PFSK-1 (cell line): ENCODE measurements around the gene NENF.

Experiments
- FOXP2 ChIP-seq: optimal IDR thresholded peaks from 2 replicates; pipeline ENCODE3; 2011; ENCODE audit warnings: borderline replicate concordance, control low read depth, inconsistent platforms; ENCODE audit not compliant: insufficient read depth; ENCODE audit errors: extremely low read length, extremely low read depth
- POLR2AphosphoS5 ChIP-seq: IDR thresholded peaks from 2 replicates; pipeline ENCODE4 v1.6.1; 2012; ENCODE audit warnings: low read depth, mild to moderate bottlenecking, control low read depth, low read length, moderate library complexity
- SIN3A ChIP-seq: IDR thresholded peaks from 2 replicates; pipeline ENCODE4 v1.6.1; 2012; ENCODE audit warnings: mild to moderate bottlenecking, low read length, moderate library complexity, borderline replicate concordance; ENCODE audit not compliant: insufficient read depth
- TAF1 ChIP-seq: IDR thresholded peaks from 2 replicates; pipeline ENCODE4 v1.6.1; 2012; ENCODE audit warnings: low read length, control low read depth, borderline replicate concordance; ENCODE audit not compliant: insufficient read depth
- TF ChIP-seq, protein P1 (sequence below), 2 experiments: IDR thresholded peaks; 2 replicates each; pipeline versions ENCODE4 v1.6.1 to v1.8.0; 2011 to 2012; ENCODE audit warnings: low read depth in 2 of 2, low read length in 2 of 2, control low read depth in 1 of 2, inconsistent platforms in 1 of 2, mild to moderate bottlenecking in 1 of 2, moderate library complexity in 1 of 2; ENCODE audit not compliant: insufficient read depth in 1 of 2

Gene NENF

DNA sequence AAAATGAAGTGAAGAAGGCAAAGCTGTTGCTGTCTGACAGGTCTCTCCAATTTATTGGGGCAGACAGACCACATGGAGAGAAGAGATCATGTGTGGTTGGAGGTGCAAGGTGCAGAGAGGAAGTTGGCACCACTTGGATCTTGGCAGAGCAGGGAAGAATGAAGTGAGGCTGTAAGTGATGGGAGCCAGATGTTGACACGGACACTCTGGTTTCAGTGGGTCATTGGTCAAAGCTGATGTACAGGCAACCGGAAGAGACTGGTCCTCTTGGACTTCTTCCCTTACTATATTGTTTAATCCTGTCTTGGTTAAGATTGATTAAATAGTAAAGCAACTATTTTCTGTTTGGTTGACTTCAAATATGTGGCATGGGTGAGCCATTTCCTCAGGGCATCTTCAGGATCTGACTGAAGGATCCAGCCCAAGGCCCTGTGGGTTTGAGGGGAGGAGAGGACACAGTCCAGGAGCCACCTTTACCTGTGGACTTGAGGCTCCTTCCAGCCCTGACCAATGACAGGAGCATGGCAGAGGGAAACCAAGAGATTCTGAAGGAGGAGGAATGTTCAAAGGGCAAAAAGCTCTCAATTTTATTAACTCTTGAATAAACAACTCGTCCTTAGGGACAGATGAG lies 49.4 kb downstream of the NENF start:
- no peak for TF ChIP-seq POLR2AphosphoS5
- TF ChIP-seq TAF1: no peak
- TF ChIP-seq FOXP2: no peak
- TF ChIP-seq, protein P1, sequence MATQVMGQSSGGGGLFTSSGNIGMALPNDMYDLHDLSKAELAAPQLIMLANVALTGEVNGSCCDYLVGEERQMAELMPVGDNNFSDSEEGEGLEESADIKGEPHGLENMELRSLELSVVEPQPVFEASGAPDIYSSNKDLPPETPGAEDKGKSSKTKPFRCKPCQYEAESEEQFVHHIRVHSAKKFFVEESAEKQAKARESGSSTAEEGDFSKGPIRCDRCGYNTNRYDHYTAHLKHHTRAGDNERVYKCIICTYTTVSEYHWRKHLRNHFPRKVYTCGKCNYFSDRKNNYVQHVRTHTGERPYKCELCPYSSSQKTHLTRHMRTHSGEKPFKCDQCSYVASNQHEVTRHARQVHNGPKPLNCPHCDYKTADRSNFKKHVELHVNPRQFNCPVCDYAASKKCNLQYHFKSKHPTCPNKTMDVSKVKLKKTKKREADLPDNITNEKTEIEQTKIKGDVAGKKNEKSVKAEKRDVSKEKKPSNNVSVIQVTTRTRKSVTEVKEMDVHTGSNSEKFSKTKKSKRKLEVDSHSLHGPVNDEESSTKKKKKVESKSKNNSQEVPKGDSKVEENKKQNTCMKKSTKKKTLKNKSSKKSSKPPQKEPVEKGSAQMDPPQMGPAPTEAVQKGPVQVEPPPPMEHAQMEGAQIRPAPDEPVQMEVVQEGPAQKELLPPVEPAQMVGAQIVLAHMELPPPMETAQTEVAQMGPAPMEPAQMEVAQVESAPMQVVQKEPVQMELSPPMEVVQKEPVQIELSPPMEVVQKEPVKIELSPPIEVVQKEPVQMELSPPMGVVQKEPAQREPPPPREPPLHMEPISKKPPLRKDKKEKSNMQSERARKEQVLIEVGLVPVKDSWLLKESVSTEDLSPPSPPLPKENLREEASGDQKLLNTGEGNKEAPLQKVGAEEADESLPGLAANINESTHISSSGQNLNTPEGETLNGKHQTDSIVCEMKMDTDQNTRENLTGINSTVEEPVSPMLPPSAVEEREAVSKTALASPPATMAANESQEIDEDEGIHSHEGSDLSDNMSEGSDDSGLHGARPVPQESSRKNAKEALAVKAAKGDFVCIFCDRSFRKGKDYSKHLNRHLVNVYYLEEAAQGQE (IDR thresholded peaks at IDR 0.05; ENCODE audit: insufficient read depth in 1 of 2, low read depth in 2 of 2, low read length in 2 of 2): no peak
- TF ChIP-seq SIN3A: no peak

DNA sequence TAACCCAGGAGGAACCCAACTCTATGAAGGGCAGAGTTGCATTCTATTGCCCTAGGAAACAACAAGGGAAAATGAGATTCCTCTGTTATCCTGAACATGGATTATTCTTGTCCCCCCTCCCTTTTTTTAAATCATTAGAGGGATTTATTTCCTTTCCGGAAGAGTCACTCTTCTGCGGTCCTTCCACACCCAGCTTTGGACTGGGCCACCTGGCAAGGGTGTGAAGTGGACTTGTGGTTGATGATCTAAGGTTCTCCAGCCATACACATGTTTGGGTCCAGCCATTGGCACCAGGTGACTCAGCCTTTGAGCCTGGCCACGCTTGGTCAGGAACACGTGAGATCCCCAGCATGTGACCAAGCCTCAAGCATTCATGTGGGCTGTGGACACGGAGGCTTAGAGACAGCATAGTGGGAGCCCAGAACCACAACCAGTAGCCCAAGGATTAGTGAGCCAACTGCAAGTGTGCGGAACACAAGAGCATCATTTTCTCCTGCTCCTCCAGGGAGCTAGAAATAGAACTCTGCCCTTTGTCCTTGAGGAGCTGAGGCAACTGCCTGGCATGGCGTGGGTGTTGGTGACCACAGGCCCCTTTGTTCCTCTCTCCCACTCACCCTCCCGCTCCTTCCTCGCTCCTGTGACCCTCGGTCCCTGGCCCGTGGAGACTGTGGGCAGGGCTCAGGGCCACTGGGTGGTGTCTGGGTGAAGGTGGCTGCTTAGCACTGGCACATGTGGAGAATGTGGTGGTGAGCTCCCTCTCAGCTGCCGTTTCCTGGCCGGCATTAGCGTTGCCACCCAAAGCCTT lies 50.1 kb downstream of the NENF start:
- TF ChIP-seq FOXP2 (no peak), TAF1 (no peak), POLR2AphosphoS5 (no peak), SIN3A (no peak)
- TF ChIP-seq, protein P1 (IDR thresholded peaks at IDR 0.05; ENCODE audit: insufficient read depth in 1 of 2, low read depth in 2 of 2, low read length in 2 of 2): no peak

DNA sequence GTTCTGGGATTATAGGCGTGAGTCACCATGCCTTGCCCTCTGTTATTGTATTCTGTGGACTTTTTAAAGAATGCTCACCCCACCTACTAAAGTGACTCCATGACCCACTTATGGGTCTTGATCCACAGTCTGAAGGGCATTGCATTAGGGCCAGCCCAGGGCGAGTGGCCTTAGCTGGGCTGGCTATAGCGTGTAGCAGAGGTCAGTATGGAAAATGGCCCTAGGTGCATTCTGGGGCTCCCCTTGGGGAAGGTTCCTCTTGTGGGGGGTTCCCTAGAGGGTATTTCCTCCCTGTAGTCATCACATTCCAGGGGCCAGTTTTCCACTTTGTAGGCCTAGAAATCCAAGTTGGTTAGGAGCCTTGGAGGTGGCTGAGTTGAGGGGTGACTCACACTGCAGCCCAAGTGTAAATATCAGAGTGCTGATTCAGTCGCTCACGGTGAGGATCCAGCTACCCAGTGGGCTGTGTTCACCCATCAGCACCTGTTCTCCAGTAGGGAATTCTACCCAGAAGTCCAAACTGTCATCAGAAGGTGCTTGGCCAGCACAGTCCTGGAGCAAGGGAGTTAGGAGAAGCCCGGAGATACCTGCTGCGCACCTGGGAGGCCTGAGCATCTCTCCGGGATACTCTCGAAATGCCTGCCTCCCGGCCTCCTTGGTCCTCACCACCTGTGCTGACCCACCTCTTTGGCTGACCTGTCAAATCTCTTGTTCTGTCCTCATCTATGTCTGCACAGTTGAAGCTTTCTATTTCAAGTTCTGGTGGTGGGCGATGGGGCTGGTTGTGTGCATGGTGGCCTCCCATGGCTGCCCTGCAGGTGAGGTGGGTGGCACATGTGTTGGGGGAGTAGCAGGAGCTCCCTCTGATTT lies 52.2 kb downstream of the NENF start:
- TF ChIP-seq, protein P1 (IDR thresholded peaks at IDR 0.05; ENCODE audit: insufficient read depth in 1 of 2, low read depth in 2 of 2, low read length in 2 of 2): no peak
- TF ChIP-seq POLR2AphosphoS5 (no peak), FOXP2 (no peak)

DNA sequence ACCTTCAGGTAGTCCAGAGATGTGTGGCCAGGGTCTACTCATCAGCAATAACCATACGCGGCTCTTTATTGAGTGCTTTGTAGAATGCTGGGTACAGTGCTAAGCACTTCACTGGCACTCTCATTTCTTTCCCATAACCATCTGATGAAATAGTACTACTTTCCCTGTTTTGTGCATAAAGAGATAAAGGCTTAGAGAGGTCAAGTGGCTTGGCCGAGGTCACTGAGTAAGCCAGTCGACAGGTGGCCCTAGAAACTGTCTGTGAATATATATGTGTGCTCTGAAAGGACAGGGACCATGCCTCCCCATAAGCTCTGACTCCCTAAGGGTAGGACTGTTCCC lies 52.8 kb downstream of the NENF start:
- TF ChIP-seq, protein P1 (IDR thresholded peaks at IDR 0.05; ENCODE audit: insufficient read depth in 1 of 2, low read depth in 2 of 2, low read length in 2 of 2): no peak
- TF ChIP-seq SIN3A (no peak), POLR2AphosphoS5 (no peak), TAF1 (no peak), FOXP2 (no peak)
